NCI-H446 (cell line): ENCODE data around the gene TRAP1.

Source experiments
- DNase-seq, 2 experiments: peaks; one replicate each; lab custom pipeline; 2025; lab: John Stamatoyannopoulos, UW

The TRAP1 gene

DNA sequence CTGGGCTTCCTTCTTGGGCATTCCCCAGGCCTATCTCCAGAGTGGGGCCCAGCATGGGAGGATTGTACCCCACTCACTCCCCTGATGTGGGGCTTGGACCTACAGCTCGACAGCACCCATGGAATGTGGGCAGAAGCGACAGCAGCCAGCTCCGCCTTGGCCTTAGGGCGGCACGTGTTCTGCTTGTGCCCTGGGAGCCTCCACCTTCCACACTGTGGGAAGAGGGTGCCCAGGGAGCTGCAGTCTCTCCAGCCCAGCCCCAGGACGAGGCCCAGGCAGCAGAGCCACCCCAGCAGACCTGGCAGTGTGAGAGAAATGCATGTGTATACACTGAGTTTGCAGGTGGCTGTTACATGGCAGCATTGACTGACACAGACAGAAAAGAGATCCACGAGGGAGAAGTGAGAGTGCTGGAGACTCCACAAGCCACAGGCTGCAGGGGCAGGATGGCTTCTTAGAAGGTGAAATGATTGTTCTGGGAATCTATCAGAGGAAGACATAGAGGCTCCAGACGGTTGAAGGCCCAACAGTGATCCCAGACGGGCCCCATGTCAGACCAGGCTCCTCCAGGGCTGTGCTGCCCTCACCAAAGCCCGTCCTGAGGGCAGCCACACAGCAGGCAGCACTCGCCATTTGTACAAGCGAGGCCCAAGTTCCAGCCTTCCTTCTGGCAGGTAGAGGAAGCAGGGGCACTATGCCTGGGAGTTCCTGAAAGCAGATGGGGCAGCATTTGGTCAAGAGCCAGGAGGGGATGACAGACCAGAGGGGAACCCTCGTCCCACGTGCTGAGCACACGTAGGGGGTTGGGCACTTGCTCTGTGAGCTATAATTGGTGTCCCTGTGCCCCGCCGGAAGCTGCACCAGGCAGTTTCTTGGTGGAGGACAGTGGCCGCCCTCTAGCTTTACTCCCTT lies 65.6 kb downstream of the TRAP1 start:
- peak in 1 of 2 experiments; percentile 22 for DNase-seq

- no peak for DNase-seq
Measured at GRCh38 chr16:3650631-3651265, 66.6 kb downstream of the TRAP1 start.

DNA sequence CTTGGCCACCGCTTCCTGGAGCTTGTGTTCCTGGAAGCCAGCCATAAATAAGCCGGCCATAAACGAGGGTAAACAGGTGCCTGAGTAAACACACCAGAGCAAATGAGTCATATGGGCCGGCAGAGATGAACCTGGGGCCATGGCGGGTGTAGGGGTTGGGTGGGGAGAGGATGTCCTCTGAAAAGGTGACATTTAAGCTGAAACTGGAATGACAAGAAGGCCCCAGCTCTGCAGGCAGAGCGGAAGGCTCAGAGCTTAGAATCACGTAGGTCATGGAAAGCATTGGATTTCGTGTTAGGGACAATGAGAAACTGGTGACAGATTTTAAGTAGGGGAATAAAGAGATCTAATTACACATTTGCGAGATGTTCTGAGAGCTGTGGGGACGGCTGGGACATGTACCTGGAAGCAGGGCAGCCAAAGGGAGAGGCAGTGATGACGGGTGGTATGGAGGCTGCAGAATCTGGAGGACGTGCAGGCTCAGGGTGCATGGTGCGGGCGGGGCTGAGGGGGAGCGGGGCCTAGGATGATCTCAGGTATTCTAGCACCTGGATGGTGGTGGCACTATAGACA lies 70.9 kb downstream of the TRAP1 start:
- DNase-seq = no peak

DNA sequence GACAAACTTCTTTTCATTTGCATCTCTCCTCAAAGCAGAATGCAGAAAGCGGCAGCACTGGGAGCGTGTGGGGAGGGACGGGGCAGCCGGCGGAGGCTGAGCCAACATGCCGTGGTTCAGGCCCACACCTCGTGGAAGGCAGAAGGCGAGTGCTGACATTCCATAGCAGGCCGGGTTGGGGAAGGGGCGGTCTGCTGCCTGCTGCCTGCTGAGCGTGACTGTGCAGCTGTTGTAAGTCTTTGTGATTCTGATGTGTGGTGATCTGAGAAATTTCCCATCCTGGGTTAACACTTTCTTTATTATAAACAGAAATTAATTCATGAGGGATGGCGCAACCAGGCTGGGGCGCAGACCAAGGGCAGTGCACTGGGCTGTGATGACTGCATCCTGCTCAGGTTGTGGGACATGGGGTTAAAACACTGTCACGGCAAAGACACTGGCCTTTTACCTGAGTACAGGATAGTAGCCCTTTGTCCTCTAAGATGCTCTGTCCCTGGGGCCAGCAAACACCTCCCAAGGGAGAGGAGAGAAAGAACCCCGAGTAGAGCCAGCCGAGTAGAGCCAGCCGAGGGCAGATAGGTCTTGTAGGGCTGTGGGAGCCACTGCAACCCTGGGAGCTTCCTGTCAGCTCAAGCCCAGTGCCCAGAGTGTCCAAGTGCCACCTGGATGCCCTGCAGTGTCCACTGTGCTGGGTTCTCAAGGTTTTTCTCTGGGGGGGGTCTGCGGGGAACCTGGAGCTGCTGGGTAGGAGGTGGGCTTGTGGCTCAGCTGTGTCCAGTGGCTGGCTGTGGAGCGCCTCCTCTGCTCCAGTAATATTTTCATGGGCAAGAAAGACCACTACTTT lies 71.6 kb downstream of the TRAP1 start:
- no peak for DNase-seq

DNA sequence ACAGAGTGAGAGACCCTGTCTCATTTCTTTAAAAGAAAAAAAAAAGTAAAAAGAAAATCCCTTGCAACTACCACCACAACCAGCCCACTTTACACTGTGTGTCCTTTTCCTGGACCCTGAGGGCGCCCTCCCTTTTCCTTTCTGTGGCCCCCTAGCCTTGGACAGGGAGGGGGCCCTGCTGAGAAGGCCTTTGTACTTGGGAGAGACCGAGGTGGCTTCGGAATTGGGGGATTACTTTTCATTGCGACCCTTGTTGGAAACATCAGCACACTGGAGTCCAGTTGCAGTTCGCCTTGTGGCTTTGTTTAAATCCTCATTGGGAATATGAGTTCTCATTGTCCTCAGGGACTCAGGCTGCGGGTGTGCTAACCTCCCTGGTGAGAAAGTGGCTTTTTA lies 72.2 kb downstream of the TRAP1 start:
- DNase-seq = no peak

DNA sequence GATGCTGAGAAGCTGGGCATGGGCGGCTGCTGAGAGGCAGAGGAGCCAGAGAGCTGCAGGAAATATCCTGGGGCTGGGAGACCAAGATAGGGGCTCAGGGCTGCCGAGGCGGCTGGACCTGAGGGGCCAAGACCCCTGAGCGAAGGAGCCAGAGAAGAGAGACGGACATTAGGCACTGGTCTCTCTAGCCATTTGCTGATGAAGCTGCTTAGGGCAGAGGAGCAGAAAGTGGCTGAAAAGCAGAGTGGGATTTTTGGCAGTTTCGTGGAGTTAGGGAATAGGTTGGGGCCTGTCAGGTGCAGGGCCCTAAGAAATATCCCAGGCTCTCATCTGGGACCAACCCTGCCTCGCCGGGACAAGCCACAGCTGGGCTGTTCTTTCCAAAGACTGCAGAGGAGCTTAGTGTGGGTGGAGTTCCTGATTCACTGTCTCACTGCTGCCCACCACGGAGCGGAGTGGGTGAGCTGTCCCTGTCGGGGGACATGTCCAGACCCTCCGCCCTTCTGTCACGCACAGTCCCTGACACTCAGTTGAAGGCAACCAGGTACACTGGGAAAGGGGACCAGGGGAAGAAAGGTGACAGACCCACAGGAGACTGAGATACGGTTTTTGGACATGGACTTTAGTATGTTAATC lies 74.1 kb downstream of the TRAP1 start:
- no peak for DNase-seq

GRCh38 chr16:3642397-3643094 lies 74.8 kb downstream of the TRAP1 start:
- no peak for DNase-seq

- DNase-seq = no peak
Measured at GRCh38 chr16:3641801-3642396, 75.4 kb downstream of the TRAP1 start.

DNA sequence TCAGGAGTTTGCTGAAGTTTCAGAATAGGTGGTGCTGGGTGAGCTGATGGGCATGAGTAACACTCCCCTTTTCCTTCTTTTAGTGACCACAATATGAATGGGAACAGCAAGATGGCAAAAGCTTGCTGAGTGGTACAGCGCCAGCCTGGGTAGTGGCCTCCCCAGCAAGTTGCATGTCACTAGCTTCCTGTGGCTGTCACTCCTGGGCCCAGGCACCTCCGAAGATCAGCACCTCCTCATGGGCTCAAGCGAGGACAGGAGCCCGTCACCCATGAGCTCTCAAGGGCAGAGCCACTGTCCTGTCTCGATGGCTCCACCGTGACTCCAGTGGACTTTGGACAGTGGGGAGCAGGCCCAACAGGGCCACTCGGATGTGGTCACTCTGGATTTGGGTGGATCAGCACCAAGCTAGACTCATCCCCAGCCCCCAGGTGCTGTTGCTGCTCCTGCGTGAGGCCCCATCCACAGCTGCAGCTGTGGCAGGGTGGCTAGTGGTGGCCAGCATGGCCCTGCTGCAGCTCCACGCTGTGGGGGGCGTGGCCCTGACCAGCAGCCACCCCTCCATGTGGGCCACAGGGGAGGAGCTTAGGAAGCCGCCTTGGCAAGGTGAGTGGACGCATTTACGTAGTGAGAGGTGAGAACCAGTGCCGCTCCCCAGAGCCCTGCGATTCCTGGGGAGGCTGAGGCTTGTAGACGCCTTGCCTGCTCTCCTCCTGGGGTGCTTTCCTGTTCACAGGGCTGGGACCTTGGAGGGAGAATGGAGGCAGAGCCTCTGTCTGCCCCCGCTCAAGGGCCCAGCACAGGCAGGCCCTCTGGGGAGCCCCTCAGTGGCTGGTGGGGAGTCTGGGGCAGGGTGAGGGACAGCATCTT lies 76.5 kb downstream of the TRAP1 start:
- no peak for DNase-seq

- DNase-seq = no peak
Measured at GRCh38 chr16:3640207-3640606, 77.1 kb downstream of the TRAP1 start.

- no peak for DNase-seq
Measured at GRCh38 chr16:3638916-3639644, 78.2 kb downstream of the TRAP1 start.

- no peak for DNase-seq
Measured at GRCh38 chr16:3637371-3637923, 79.9 kb downstream of the TRAP1 start.

GRCh38 chr16:3625911-3626732 lies 91.2 kb downstream of the TRAP1 start:
- DNase-seq = no peak

- no peak for DNase-seq
Measured at GRCh38 chr16:3625331-3625730, 92.0 kb downstream of the TRAP1 start.

GRCh38 chr16:3623642-3624041 lies 93.7 kb downstream of the TRAP1 start:
- no peak for DNase-seq

DNA sequence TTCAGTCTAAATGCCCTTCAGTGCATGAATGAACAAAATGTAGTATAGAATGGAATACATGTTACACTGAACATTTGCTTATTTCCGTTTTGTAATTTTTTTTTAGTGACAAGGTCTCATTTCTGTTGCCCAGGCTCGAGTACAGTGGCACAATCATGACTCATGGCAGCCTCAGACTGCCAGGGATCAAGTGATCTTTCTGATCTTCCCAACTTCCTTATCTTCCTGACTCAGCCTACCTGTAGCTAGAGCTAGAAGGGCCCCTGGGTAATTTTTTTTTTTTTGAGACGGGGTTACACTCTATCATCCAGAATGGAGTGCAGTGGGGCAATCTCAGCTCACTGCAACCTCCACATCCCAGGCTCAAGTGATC lies 98.6 kb downstream of the TRAP1 start:
- no peak for DNase-seq

GRCh38 chr16:3612510-3613466 lies 104.5 kb downstream of the TRAP1 start:
- DNase-seq = no peak
